GM13976 (cell line): ENCODE results near the gene RAB9A.

Source experiments
- DNase-seq: peaks from one replicate; pipeline ENCODE4 v3.0.0; 2012; ENCODE audit warnings: low spot score
- CTCF ChIP-seq: IDR thresholded peaks from 2 replicates; pipeline ENCODE4 v1.5.1; 2012; ENCODE audit warnings: borderline replicate concordance, mild to moderate bottlenecking; ENCODE audit not compliant: insufficient read depth; ENCODE audit errors: extremely low read depth, missing control alignments, control extremely low read depth
- in situ Hi-C: fragments of 300-500 bp; cut with MboI; formaldehyde crosslinking; loops from one replicate; pipeline ENCODE4 v1.12.0; 2022; ENCODE audit warnings: low sequenced_read_pairs, mixed read lengths, inconsistent platforms; ENCODE audit not compliant: unreplicated experiment

RAB9A gene

GRCh38 chrX:13752141-13752540 is 63.2 kb downstream of the RAB9A start:
- TF ChIP-seq CTCF, result no peak
- no peak for DNase-seq
- in situ Hi-C loops, result no loop called here

GRCh38 chrX:13752646-13753045 is 63.7 kb downstream of the RAB9A start:
- TF ChIP-seq CTCF, result no peak
- peak; percentile 27 for DNase-seq
- in situ Hi-C loops, result no loop called here

- no peak for DNase-seq
- in situ Hi-C loops, result no loop called here
- no peak for TF ChIP-seq CTCF
These were observed 65.8 kb downstream of the RAB9A start for GRCh38 chrX:13754765-13755164.

- in situ Hi-C loops, result no loop called here
- no peak for TF ChIP-seq CTCF
These were observed 66.3 kb downstream of the RAB9A start for GRCh38 chrX:13755254-13755653.

GRCh38 chrX:13756381-13756780 is 67.5 kb downstream of the RAB9A start:
- in situ Hi-C loops, result no loop called here
- TF ChIP-seq CTCF, result no peak
- DNase-seq, result no peak

More at GRCh38 chrX:13755254-13755653, 66.3 kb downstream of the RAB9A start:
- no peak for DNase-seq

GRCh38 chrX:13759152-13759718 is 70.3 kb downstream of the RAB9A start:
- peak; percentile 47 for DNase-seq
- no peak for TF ChIP-seq CTCF
- in situ Hi-C loops, result no loop called here
